Measurements from ENCODE around the gene SYT17. TPM values are rescaled to one million over a fixed set of nuclear protein-coding genes. Genes with fewer than 3 reads are reported as not detected.
A peak's percentile ranks its signal among the peaks of the same experiment; 100 is the strongest.

Gene SYT17, protein sequence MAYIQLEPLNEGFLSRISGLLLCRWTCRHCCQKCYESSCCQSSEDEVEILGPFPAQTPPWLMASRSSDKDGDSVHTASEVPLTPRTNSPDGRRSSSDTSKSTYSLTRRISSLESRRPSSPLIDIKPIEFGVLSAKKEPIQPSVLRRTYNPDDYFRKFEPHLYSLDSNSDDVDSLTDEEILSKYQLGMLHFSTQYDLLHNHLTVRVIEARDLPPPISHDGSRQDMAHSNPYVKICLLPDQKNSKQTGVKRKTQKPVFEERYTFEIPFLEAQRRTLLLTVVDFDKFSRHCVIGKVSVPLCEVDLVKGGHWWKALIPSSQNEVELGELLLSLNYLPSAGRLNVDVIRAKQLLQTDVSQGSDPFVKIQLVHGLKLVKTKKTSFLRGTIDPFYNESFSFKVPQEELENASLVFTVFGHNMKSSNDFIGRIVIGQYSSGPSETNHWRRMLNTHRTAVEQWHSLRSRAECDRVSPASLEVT
- total RNA-seq (1 to 10 TPM; 2.5 to 4.3 TPM), polyA plus RNA-seq (1 to 10 TPM; 2.5 to 2.6 TPM)
- long read RNA-seq, donor 1, result 0 reads
- long read RNA-seq, donor 2, partial matches to known transcripts, result 0 of 2 reads
- long read RNA-seq, donor 2, other reads (novel, unspliced or antisense), result 2 of 2 reads

DNA sequence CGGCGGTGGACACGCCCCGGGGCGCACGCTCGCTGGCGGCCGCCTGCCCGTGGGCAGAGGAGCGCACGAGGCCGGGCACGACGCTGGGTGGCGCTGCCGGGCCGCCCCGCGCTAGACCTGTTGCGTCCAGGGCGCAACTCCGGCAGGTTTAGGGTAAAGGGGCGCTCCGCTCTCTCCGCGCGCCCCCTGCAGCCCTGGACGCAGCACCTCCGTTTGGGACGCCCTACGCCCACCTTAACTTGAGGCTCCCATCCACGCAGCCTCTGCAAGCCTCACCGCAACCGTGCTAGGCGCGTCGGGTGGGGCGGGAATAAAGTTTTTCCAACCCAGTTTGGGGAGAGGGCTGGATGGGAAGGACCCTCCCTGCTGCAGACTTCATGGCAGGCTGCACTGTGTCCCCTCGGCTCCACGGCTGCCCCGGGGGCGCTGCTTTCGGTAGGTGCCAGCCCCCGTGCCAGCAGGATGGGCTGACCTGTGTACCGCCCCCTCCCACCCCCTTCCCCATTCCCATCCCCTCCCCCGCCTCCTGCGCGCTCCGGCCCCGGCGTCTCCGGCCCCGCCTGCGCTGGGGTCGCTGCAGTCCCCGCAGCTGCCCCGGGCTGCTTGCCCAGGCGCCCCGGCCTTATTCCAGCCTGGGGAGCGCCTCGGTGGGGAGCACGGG lies at the start of gene SYT17:
Gene SYT17 (plus strand): TSS at position 531 of the 661 bp plus-strand sequence. CDS start 407 bp downstream, outside the sequence.
- WGBS, 2 donors, result 0 to 1% methylated on average over 53 to 63 of the region's 63 CpGs
- Histone ChIP-seq H3K4me1 (ENCODE audit: control insufficient read depth in 1 of 2, insufficient read depth in 2 of 2, low read length in 2 of 2) (no peaks in the 10 kb centered on the region), H3K9me3 (ENCODE audit: control insufficient read depth, low read length) (no peaks in the 10 kb centered on the region), H3K36me3 (ENCODE audit: control insufficient read depth in 1 of 2, insufficient read depth in 2 of 2, low read length in 1 of 2) (no peaks in the 10 kb centered on the region), H3K27me3 (ENCODE audit: control insufficient read depth in 1 of 2, insufficient read depth in 2 of 2, low read length in 1 of 2) (no peaks in the 10 kb centered on the region), H3K4me3 (ENCODE audit: low read length in 2 of 2) (peak within 1 kb of the TSS; percentile 44 to 52), H3K27ac (ENCODE audit: low read depth in 1 of 2, low read length in 2 of 2) (no peak within 1 kb of the TSS)
- intact Hi-C loops (cut with DNase I), result loop anchor here (2.0 to 10.0 kb wide), 3 partner anchors 81 to 209 kb away; no protein-coding TSS in a partner anchor
- peak; percentile 85 for ATAC-seq (ENCODE audit: low FRiP score)
- DNase-seq, result peak; percentile 81 to 89

DNA sequence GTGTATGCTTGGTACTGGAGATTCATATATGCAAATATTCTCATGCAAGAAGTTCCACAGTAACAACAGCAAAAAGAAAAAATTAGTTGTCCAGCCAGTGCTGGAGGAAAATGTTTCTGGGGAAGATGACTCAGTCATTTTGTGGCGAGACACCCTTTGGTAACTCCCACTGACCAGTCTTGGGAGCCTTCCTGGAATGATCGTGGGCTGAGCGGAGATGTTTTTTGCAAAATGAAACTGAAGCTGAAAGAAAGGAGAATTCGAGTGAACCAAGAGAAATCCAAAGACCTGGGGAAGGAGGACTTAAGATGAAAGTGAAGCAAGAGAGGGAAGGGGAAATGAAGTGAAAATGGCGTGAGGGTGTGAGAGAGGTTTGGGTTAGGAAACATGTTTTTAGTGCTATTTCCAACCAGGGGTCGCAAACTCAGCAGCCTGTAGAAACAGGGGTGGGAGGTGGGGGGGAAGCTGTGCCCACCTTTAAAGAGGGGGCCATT lies 49.1 kb upstream of the SYT17 start:
- DNase-seq, result peak in 1 of 2 donors; percentile 81
- H3K27me3 ChIP-seq (ENCODE audit: control insufficient read depth in 1 of 2, insufficient read depth in 2 of 2, low read length in 1 of 2), result no peaks in the 10 kb centered on the region
- peak; percentile 76 for ATAC-seq (ENCODE audit: low FRiP score)
- no peaks in the 10 kb centered on the region for H3K9me3 ChIP-seq (ENCODE audit: control insufficient read depth, low read length)
- no peaks in the 10 kb centered on the region for H3K36me3 ChIP-seq (ENCODE audit: control insufficient read depth in 1 of 2, insufficient read depth in 2 of 2, low read length in 1 of 2)
- 23 to 25% methylated on average over 6 of the region's 6 CpGs for WGBS, 2 donors
- no peaks in the 10 kb centered on the region for H3K4me1 ChIP-seq (ENCODE audit: control insufficient read depth in 1 of 2, insufficient read depth in 2 of 2, low read length in 2 of 2)
- intact Hi-C loops (cut with DNase I), result loop anchor here in 1 of 2 donors (2.0 kb wide), 1 partner anchor 32 kb away; no protein-coding TSS in a partner anchor
- H3K27ac ChIP-seq (ENCODE audit: low read depth in 1 of 2, low read length in 2 of 2), result peak overlapping the region in 1 of 2 donors; percentile 78
- H3K4me3 ChIP-seq (ENCODE audit: low read length in 2 of 2), result no peak overlapping the region

DNA sequence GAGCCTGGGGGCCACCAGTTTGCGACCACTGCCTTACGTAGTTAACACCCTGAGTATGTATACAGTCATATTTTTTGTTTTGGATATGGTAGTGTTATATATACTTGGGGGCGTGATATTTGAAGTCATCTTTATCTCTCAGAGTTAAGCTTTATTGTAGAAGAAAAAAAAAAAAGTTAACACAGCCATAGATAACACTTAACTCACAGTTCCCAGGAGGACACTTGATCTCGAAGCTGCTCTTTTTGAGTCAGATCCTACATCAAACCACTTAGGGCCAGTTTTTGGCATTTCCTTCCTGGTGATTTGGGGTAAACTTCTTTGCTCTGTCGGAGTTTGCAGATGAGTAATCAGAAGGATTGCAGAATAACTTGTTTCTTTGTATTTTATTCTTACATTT lies 48.5 kb upstream of the SYT17 start:
- Histone ChIP-seq H3K27ac (ENCODE audit: low read depth in 1 of 2, low read length in 2 of 2) (no peak overlapping the region), H3K27me3 (ENCODE audit: control insufficient read depth in 1 of 2, insufficient read depth in 2 of 2, low read length in 1 of 2) (no peaks in the 10 kb centered on the region), H3K9me3 (ENCODE audit: control insufficient read depth, low read length) (no peaks in the 10 kb centered on the region), H3K4me3 (ENCODE audit: low read length in 2 of 2) (no peak overlapping the region), H3K36me3 (ENCODE audit: control insufficient read depth in 1 of 2, insufficient read depth in 2 of 2, low read length in 1 of 2) (no peaks in the 10 kb centered on the region), H3K4me1 (ENCODE audit: control insufficient read depth in 1 of 2, insufficient read depth in 2 of 2, low read length in 2 of 2) (no peaks in the 10 kb centered on the region)
- intact Hi-C loops (cut with DNase I), result loop anchor here in 1 of 2 donors (2.0 kb wide), 1 partner anchor 33 kb away; no protein-coding TSS in a partner anchor
- ATAC-seq (ENCODE audit: low FRiP score) (no peak), DNase-seq (no peak)
- WGBS, 2 donors, result 54 to 55% methylated on average over 5 of the region's 5 CpGs

DNA sequence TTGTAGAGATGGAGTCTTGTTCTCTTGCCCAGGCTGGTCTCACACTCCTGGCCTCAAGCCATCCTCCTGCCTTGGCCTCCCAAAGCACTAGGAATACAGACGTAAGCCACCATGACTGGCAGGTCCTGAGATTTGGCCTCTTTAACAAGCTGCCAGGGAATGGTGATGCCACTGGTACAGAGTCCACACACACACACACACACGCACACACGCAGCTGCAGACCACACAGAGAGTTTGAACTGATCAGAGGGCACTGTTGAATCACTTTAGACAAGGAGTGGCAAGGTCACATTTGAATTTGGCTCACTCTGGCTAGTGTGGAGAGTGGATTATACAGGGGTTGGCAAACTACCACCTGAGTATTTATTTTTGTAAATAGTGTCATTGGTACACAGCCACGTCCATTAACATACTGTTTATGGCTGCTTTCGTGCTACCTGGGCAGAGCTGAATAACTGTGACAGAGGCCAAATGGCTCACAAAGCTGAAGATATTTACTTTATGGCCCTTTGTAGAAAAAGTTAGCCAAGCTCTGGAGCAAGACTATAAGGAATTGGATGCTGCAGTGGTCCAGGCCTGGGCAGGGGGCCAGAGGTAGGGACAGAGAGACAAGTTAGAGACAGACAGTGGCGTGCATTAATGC lies 44.4 kb upstream of the SYT17 start:
- intact Hi-C loops (cut with DNase I), result loop anchor here in 1 of 2 donors (5.0 kb wide), 1 partner anchor 36 kb away; no protein-coding TSS in a partner anchor
- DNase-seq (no peak), ATAC-seq (ENCODE audit: low FRiP score) (no peak)
- Histone ChIP-seq H3K9me3 (ENCODE audit: control insufficient read depth, low read length) (no peaks in the 10 kb centered on the region), H3K27me3 (ENCODE audit: control insufficient read depth in 1 of 2, insufficient read depth in 2 of 2, low read length in 1 of 2) (no peaks in the 10 kb centered on the region), H3K36me3 (ENCODE audit: control insufficient read depth in 1 of 2, insufficient read depth in 2 of 2, low read length in 1 of 2) (no peaks in the 10 kb centered on the region), H3K27ac (ENCODE audit: low read depth in 1 of 2, low read length in 2 of 2) (no peak overlapping the region), H3K4me3 (ENCODE audit: low read length in 2 of 2) (no peak overlapping the region), H3K4me1 (ENCODE audit: control insufficient read depth in 1 of 2, insufficient read depth in 2 of 2, low read length in 2 of 2) (no peaks in the 10 kb centered on the region)
- 64 to 77% methylated on average over 6 of the region's 6 CpGs for WGBS, 2 donors

DNA sequence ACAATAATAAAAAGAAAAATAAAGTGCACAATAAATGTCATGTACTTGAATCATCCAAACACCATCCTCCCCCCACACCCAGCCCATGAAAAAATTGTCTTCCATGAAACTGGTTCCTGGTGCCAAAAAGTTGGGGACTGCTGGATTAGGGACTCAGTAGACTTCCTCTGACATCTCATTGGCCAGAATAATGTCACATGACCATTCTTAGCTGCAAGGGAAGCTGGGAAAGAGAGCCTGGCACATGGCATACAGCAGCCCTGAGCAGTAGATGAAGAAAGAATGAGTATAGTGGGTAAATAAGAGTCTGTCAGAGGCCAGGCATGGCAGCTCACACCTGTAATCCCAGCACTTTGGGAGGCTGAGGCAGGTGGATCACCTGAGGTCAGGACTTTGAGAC lies 41.7 kb upstream of the SYT17 start:
- Histone ChIP-seq H3K27ac (ENCODE audit: low read depth in 1 of 2, low read length in 2 of 2) (no peak overlapping the region), H3K36me3 (ENCODE audit: control insufficient read depth in 1 of 2, insufficient read depth in 2 of 2, low read length in 1 of 2) (no peaks in the 10 kb centered on the region), H3K27me3 (ENCODE audit: control insufficient read depth in 1 of 2, insufficient read depth in 2 of 2, low read length in 1 of 2) (no peaks in the 10 kb centered on the region), H3K4me3 (ENCODE audit: low read length in 2 of 2) (no peak overlapping the region), H3K9me3 (ENCODE audit: control insufficient read depth, low read length) (no peaks in the 10 kb centered on the region), H3K4me1 (ENCODE audit: control insufficient read depth in 1 of 2, insufficient read depth in 2 of 2, low read length in 2 of 2) (no peaks in the 10 kb centered on the region)
- intact Hi-C loops (cut with DNase I), result no loop called here
- DNase-seq (no peak), ATAC-seq (ENCODE audit: low FRiP score) (no peak)

DNA sequence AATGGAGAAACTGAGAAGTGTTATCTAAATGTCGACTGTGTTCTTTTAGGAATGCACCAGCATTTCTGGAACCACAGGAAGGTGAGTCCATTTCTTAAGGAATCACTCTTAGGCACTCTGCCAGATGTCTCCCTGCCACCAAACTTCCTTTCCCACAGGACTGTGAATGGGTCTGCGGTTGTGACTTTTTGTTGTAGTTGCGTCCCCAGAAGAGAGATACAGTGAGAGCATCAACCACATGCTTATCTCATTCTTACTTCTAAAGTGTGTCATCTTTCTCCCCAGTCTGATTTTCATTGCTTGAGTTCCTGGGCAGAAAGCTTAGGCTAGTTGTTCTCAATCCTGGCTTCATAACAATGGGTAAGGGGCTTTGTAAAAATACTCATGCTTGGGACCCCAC lies 40.8 kb upstream of the SYT17 start:
- no peaks in the 10 kb centered on the region for H3K27me3 ChIP-seq (ENCODE audit: control insufficient read depth in 1 of 2, insufficient read depth in 2 of 2, low read length in 1 of 2)
- H3K4me3 ChIP-seq (ENCODE audit: low read length in 2 of 2), result no peak overlapping the region
- no peak overlapping the region for H3K27ac ChIP-seq (ENCODE audit: low read depth in 1 of 2, low read length in 2 of 2)
- no peaks in the 10 kb centered on the region for H3K36me3 ChIP-seq (ENCODE audit: control insufficient read depth in 1 of 2, insufficient read depth in 2 of 2, low read length in 1 of 2)
- no peaks in the 10 kb centered on the region for H3K9me3 ChIP-seq (ENCODE audit: control insufficient read depth, low read length)
- no peaks in the 10 kb centered on the region for H3K4me1 ChIP-seq (ENCODE audit: control insufficient read depth in 1 of 2, insufficient read depth in 2 of 2, low read length in 2 of 2)
- WGBS, 2 donors, result 85 to 89% methylated on average over 3 of the region's 3 CpGs
- intact Hi-C loops (cut with DNase I), result no loop called here
- DNase-seq (no peak), ATAC-seq (ENCODE audit: low FRiP score) (no peak)

DNA sequence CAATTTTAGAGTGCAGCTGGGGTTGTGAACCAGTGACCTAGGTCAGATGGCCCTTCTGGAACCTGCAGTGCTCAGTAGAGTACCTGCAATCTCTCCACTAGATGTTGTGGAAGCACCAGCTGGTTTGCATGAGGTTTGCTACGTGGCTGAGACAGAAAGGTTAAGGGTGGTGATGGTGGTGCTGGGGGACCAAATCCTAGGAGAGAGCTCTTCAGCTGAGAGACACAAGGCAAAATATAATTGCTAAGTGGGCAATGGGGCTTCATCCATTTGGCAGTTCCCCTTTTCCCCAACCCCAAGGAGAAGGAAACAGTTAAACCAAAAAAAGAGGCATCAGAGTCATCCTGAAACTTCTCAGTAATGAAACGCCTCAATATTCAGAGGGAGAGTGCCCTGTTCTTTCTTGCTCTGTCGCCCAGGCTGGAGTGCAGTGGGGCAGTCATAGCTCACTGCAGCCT lies 40.3 kb upstream of the SYT17 start:
- intact Hi-C loops (cut with DNase I), result no loop called here
- Histone ChIP-seq H3K4me3 (ENCODE audit: low read length in 2 of 2) (no peak overlapping the region), H3K9me3 (ENCODE audit: control insufficient read depth, low read length) (no peaks in the 10 kb centered on the region), H3K36me3 (ENCODE audit: control insufficient read depth in 1 of 2, insufficient read depth in 2 of 2, low read length in 1 of 2) (no peaks in the 10 kb centered on the region), H3K4me1 (ENCODE audit: control insufficient read depth in 1 of 2, insufficient read depth in 2 of 2, low read length in 2 of 2) (no peaks in the 10 kb centered on the region), H3K27me3 (ENCODE audit: control insufficient read depth in 1 of 2, insufficient read depth in 2 of 2, low read length in 1 of 2) (no peaks in the 10 kb centered on the region), H3K27ac (ENCODE audit: low read depth in 1 of 2, low read length in 2 of 2) (no peak overlapping the region)
- no peak for DNase-seq
- WGBS, 2 donors, result 66 to 67% methylated on average over 3 of the region's 3 CpGs
- ATAC-seq (ENCODE audit: low FRiP score), result no peak

DNA sequence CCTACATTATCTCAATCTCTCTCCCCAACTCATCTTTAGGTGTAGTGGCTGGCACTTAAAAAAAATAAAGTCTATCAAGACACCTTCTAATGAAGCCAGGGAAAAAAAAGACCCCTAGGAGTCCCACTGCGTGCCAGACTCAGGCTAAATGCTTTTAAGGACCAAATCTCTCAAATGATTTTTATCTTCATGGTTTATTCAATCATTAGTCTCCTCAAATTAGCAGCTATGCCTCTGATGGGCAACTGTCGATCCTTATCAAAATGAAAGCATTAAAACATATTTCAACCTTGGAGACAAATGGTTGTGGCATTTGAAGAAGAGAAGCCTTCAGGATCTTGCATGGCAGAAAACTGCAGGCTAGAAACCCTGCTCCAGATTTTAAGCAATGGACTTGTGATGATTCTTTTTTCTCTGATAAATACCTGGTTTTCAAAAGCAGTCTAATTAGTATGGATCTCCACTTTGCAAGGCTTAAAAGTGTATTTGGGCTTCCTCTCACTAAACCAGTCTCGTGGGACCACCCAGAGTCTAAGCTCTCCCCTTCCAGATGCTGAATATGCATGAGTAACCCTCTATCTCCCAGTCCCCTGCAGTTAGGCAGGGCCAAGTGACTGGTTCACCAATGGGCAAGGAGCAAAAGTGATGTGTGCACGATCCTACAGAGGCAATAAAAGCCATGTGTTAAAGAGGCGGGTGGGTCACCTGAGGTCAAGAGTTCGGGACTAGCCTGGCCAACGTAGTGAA lies 39.4 kb upstream of the SYT17 start:
- H3K27ac ChIP-seq (ENCODE audit: low read depth in 1 of 2, low read length in 2 of 2), result no peak overlapping the region
- 63 to 64% methylated on average over 7 of the region's 7 CpGs for WGBS, 2 donors
- ATAC-seq (ENCODE audit: low FRiP score) (no peak), DNase-seq (no peak)
- no peaks in the 10 kb centered on the region for H3K4me1 ChIP-seq (ENCODE audit: control insufficient read depth in 1 of 2, insufficient read depth in 2 of 2, low read length in 2 of 2)
- intact Hi-C loops (cut with DNase I), result no loop called here
- no peaks in the 10 kb centered on the region for H3K36me3 ChIP-seq (ENCODE audit: control insufficient read depth in 1 of 2, insufficient read depth in 2 of 2, low read length in 1 of 2)
- H3K4me3 ChIP-seq (ENCODE audit: low read length in 2 of 2), result no peak overlapping the region
- no peaks in the 10 kb centered on the region for H3K9me3 ChIP-seq (ENCODE audit: control insufficient read depth, low read length)
- no peaks in the 10 kb centered on the region for H3K27me3 ChIP-seq (ENCODE audit: control insufficient read depth in 1 of 2, insufficient read depth in 2 of 2, low read length in 1 of 2)

All from aorta (tissue), 5 donors.